LNCaP clone FGC (cell line): ENCODE measurements around the gene SCCPDH.
A peak's percentile ranks its signal among the peaks of the same experiment; 100 is the strongest.
"Not testable (repeated sequence)": the region's sequence is repeated elsewhere in the genome, so short reads cannot be mapped to it uniquely, and the experiment has no call there.

Experiments used
- DNase-seq: peaks from one replicate; pipeline ENCODE4 v3.0.0-alpha.2; 2011; ENCODE audit warnings: low read depth
- H3K4me3 ChIP-seq: 2 replicates; pipeline ENCODE4 v1.5.1; 2011; ENCODE audit warnings: mild to moderate bottlenecking, low read depth, low read length, control low read depth
- TF ChIP-seq, protein P1 (sequence below): IDR thresholded peaks from 2 replicates; pipeline ENCODE4 v1.5.1; 2012; ENCODE audit warnings: mild to moderate bottlenecking; ENCODE audit not compliant: control insufficient read depth, insufficient read depth; ENCODE audit errors: extremely low read depth

SCCPDH gene

DNA sequence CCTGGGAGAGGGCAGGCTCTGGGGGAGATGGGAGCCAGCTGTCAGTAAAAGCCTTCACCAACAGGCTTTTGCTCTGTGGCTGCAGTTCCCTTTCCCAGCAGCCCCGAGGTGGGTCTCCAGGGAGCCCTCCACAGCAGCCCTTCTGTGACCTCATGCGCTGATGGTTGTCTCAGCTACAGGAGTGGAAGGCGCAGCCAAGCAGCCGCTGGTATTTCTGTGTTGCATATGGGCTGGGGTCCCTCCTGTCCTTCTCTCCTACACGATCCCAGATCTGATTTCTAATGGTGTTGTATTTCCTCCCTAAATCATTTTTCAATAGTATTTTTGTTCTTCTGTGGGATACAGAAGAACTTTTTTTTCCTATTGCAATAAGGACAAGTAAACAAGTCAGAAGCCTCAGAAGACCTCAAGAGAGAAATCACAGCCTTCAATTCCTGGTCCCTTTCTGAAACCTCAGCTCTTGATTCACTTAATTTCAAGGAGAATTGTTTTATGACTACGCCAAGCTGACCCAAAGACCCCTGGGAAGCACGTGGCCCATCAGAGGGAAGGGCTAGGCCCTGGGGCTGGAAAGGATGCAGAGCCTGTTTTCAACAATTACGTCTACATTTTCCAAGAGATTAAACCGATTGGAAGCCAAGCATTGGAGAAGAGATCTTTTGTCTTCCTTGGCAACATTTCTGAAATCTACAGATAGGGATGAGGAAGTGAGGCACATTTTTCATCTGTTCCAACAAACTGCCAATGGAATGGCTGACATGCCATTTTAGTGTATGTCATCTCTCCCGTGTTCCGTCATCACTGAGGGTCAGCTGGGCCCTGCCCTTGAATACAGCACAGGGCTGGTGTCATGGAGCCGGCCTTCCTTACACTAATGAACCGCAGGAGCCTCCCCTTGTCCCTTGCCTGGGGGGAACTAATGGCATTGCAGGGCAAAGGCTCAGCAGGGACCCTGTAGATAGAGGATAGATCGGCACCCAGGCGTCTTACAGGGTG lies 42.0 kb upstream of the SCCPDH start:
- H3K4me3 ChIP-seq = no peak overlapping the region
- TF ChIP-seq, protein P1, sequence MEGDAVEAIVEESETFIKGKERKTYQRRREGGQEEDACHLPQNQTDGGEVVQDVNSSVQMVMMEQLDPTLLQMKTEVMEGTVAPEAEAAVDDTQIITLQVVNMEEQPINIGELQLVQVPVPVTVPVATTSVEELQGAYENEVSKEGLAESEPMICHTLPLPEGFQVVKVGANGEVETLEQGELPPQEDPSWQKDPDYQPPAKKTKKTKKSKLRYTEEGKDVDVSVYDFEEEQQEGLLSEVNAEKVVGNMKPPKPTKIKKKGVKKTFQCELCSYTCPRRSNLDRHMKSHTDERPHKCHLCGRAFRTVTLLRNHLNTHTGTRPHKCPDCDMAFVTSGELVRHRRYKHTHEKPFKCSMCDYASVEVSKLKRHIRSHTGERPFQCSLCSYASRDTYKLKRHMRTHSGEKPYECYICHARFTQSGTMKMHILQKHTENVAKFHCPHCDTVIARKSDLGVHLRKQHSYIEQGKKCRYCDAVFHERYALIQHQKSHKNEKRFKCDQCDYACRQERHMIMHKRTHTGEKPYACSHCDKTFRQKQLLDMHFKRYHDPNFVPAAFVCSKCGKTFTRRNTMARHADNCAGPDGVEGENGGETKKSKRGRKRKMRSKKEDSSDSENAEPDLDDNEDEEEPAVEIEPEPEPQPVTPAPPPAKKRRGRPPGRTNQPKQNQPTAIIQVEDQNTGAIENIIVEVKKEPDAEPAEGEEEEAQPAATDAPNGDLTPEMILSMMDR = no peak
- no peak for DNase-seq

DNA sequence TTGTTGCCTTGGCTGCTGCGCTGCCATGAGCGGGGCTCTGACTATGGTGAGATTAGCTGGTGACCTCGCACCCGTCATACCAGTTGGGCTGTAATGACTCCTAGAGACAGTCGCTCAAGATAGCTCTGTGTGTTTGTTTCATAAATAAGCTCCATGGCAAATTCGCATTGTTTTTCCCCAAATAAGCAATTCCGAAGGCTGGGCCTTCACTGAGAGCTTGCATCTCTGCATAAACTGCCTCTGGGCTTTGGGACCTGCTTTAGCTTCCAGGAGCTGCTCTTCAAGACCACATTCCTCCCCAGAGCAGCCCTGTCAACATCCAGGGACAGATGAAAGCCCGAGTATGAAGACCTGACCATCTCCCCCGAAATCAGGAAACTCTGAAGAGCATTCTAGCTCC lies 40.7 kb upstream of the SCCPDH start:
- TF ChIP-seq, protein P1 = no peak
- DNase-seq = no peak
- no peak overlapping the region for H3K4me3 ChIP-seq

DNA sequence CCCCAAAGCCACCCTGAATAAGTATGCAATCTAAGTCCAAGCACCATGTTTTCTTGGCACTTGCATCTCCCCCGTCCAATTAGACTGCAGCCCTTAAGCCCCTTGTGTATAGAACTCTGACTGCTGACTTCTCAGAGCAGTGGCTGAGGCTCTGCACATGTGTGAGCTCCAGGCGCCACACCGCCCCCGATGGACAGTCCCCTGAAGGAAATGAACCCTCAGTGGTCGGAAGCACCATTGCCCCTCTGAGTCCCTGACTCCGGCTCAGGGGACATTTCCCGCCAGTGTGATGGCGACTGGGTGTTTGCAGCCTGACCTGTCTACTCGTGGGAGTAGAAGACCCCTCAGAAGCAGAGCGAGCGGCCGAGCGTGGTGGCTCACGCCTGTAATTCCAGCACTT lies 37.2 kb upstream of the SCCPDH start:
- no peak for DNase-seq
- H3K4me3 ChIP-seq = no peak overlapping the region
- TF ChIP-seq, protein P1 = no peak

DNA sequence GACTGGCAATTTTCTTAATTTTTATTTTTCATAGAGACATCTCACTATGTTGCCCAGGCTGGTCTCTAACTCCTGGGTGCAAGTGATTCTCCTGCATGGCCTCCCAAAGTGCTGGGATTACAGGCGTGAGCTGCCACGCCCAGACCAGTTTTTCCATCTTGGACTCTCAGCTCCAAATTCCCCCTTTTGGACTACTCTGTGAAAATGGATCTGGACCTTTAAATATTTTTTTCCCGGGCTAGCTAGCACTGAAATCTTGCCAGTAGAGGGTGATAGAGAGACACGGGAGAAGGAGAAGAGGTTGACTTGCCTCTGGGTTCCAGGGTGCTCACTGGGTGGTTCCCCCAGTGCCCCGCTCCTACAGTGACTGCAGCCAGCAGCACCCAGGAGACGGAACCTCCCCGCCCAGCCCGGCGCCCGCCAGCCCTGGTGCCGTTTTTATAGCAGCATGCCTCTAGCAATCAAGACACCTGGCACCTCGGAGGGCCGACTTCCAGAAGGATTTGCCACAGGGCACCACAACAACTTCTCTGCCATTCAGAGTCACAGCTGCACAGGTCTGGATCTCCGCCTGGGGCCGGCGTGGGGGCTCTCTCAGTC lies 34.7 kb upstream of the SCCPDH start:
- H3K4me3 ChIP-seq = peak overlapping the region; percentile 37
- DNase-seq = peak; percentile 54
- TF ChIP-seq, protein P1 = peak; percentile 87

DNA sequence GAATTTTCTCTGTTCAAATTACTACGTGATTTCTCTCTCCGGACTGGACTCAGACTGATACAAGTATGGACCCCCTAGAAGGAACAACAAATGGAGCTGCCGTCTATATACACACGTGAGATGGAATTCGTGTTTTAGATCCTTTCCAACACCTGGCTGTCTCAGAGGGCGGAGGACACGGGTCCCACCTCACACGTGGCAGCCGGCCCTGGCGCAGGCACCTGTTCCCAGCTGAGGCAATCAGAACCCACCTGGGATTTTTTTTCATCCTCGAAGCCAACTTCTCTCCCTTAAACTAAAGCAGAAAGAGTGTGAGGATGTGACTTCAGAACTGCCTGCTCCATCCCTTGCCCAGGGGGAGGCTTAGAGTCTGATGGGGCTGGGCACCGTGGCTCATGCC lies 34.1 kb upstream of the SCCPDH start:
- TF ChIP-seq, protein P1 = no peak
- DNase-seq = no peak
- no peak overlapping the region; the same call in 1 of the 2 replicates for H3K4me3 ChIP-seq

DNA sequence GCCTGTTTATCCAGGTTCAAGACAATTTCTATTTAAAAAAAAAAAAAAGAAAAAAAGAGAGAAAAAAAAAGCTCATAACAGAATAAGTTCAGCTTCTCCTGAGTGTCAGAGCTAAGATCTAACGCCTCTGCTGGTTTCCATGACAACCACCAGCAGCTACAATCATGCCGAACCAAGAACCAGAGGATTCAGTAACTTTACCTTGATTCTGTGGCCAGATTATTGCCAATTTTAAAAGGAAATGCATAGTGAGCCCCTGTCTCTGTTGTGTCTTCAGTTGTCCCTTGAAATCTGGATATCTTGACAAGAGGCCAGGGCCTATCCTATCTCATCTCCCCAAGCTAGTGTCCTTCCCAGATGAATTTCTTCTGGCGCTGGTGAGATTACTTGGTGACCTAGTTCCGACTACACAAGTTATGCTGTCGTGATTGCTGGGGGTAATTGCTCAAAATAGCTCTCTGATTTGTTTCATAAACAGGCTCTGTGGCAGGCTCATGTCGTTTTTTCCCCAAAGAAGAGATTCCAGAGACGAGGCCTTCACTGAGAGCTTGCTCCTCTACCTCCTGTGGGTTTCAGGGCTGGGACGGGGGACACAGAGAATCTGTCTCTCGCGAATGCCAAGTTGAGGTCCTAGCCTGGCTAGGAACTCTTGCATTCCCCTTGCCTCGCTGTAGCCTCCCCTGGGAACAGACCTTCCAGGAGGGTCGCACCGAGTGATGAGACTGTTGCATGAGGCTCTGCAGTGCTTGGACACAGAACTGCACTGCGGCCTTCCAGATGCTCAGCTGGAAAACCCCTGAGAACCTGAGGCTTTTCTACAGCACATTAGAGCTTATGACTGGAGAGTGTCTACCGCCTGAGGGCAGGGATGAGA lies 32.4 kb upstream of the SCCPDH start:
- TF ChIP-seq, protein P1 = no peak
- DNase-seq = no peak
- no peak overlapping the region for H3K4me3 ChIP-seq

DNA sequence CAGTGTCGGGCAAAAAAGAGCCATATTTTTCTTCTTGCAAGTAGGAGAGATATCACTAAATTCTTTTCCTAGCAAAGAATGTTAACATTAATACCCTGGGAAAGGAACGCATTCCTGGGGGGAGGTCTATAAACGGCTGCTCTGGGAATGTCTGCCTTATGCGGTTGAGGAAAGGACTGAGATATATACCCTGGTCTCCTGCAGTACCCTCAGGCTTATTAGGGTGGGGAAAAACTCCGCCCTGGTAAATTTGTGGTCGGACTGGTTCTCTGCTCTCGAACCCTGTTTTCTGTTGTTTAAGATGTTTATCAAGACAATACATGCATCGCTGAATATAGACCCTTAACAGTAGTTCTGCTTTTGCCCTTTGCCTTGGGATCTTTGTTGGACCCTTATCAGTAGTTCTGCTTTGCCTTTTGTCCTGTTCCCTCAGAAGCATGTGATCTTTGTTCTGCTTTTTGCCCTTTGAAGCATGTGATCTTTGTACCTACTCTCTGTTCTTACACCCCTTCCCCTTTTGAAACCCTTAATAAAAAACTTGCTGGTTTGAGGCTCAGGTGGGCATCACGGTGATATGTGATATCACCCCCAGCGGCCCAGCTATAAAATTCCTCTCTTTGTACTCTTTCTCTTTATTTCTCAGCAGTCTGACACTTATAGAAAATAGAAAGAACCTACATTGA lies 29.9 kb upstream of the SCCPDH start:
- H3K4me3 ChIP-seq, DNase-seq: not testable (repeated sequence)
